ENCODE results near the gene ZNF423. TPM values are rescaled to one million over a fixed set of nuclear protein-coding genes. Genes with fewer than 3 reads are reported as not detected.
"Not testable (repeated sequence)": the region's sequence is repeated elsewhere in the genome, so short reads cannot be mapped to it uniquely, and the experiment has no call there.

Gene ZNF423
- total RNA-seq, 1 donor from 2014 or later, result 0.35 TPM

DNA sequence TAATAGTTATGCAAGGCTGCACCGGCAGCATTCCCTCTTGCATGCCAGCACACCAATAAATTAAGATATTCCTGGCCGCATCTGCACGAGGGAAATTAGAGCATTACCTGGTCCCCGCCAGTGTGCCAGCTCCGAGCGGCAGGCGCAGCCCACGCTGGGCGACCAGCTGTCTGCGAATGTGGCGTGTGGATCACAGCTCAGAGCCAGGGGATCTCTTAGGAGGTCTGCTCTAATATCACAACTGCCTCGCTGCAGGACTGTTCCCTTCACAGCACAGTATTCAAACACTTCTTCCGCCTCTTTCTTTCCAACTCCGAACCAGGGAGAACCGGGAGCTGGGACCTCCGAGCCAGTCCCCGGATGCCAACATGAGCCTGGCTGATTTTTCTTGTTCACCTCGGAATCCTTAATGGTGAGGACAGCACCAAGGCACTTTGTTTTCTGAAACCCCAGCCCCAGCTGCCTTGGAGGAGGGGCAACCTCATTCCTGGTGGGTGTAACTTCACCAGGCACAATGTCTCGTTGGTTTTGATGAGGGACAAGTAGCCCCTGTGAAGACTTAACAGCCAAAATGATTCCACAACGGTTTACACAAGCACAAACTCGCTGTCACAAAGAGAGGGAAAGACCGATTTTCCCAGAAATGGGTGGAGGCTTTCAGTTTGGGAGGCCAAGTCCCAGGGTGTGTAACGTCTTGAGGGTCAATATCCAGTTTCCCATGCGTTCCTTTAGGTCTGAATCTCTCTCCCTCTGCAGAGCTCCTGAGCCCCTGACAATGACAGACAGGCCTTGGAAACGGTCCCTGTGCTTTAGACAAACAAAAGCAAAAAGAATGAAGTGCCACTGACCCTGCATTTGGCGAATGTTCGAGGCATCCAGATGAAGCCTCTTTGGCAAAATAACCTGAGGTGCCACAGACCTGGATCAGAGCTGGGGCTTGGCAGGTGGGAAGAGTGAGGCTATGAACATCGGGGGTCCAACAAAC is 269.2 kb downstream of the ZNF423 start:
- DNase-seq (ENCODE audit: low read depth), result no peak

DNA sequence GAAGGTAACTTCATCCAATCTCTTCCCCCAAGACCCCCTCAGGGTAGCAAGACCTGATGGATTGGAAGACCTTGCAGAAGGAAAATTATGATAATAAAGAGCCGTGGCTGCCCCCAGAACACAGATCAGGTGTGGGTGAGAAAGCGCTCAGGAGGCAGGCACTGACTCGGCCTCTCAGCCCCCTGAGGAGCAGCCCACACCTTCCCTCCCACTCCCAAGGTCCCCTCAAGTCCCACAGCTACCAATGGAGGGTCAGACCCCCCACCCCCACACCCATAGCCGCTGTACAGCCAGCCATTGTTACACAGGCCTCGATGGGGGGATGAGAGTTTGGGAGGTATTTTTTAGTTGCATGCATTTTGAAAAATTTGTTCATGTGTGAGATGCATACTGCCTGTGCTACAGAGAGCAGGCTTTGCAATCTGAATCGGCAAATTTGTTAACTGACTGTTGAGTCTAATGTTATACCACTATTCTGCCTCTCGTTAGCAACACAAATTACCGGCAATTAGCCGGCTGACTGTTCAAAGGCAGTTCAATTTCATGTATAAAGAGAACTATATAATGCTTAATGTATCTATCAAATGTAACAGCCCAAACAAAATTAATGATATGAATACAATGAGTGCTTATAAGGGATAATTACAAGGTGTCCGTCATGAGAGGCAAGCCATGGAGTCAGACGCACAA is 270.6 kb downstream of the ZNF423 start:
- DNase-seq (ENCODE audit: low read depth), result no peak

DNA sequence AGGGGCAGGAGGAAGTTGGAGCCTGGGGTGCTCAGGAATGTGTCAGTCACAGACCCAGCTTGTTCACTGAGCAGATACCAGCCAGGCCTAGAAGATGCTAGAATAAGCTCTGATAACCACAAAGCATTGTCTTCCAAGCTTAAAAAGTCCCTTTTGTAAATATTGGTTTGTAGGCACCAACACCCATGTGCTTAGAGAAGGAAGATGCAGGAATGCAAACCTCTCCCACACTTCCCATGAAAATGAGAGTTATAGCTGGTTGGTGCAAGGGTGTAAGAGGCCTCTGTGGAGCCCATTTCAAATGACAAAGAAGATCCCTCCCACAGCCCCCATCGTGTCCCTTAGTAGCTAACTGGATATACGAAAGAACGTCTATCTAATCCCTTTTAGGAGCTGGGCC is 272.0 kb downstream of the ZNF423 start:
- DNase-seq (ENCODE audit: low read depth), result no peak

DNA sequence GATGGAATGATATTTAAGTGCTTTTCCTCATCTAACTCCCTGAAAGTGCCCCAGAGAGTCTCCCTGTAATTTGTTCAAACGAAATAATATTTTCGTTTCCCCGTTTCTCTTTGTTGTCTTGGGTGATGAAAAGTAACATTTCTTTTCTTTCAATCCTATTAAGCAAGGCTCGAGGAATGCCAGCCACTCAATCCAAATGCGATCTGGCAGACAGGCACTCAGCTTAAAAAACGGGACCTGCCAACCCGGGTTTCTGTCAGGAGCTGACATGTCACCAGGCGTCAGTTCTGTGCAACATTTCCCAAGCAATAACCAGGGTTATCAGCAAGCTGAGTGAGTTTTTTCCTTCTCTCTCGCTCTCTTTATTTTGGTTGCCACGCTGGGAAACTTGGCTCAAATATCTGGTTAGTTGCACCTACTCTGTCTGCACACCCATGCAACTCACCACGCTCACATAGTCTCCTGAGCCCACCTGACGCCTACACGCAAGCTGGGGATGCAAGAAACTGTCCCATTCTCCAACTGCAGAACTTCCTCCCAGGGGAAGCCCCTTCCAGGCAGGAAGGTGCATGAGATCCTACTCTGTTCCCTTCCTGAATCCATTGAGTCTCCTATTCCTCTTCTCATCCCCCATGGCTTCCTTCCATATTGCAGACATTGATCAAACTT is 274.1 kb downstream of the ZNF423 start:
- DNase-seq (ENCODE audit: low read depth), result no peak

DNA sequence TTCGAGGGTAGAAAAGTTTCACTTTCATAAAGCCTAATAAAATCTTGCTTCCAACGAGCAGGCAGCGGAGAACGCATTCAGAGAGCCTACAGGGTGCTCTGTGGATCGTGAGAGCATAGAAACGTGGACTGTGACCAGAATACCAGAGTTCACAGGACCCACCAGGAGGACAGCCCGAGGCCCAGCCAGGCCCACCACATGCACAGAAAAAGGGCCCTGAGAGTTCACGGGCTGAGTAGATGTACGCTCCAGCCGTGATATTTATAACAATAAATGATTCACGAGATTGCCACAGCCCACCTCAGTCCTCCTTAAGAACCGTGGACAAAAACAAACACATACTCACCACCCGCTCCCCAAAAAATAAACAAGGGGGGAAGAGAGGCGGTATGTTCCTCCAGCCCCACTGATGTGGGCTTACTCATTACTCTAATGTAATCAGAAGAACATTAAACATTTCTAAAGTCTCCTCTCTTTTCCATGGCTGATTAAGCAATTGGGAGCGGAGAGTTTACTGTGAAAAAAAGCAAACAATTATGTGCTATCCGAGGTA is 275.1 kb downstream of the ZNF423 start:
- DNase-seq (ENCODE audit: low read depth), result peak; percentile 4

DNA sequence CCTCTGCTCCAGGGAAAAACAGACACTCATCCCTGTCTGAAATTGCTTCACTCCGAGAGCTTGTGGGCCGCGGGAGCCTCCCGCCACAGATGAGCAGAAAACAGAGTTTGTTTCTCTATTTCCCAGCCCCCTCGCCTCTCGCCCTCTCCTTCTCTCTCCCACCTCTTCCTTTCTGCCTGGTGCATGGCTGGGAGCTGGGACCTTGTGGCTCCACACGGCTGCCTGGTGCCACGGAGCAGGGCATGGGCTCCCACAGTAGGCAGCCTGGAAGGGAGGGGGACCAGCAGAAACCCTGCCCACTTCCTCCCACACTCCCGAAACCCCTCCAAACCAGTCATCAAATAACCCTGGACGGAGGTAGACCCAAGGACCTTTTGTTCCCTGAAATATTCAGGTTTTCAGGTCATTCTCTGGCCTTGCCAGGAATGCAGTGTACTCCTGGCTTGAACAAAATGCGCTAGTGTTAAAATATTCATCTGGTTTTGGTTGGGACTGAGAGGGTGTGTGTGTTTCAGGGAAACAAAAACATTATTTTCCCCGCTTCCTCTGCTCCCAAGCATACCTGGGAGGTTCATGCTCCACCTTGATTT is 277.4 kb downstream of the ZNF423 start:
- DNase-seq (ENCODE audit: low read depth), result no peak

DNA sequence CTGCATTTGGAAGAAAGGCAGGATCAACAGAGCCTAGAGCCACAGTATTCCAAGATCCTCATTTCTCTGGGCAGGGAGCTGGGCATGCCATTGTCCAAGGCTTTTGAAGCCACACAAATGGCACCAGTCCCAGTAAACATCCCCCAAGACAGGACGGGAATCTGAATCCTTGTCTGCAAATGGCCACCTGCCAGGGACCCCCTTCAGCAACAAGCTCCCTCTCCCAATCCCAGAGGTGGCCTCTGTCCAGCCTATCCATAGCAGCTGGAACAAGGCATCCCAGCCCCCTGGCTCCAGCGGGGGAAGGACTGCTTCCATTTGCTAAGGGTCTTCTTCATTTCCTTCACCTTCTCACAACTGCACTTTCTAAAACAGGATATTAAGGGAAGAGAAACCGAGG is 277.9 kb downstream of the ZNF423 start:
- no peak for DNase-seq (ENCODE audit: low read depth)

DNA sequence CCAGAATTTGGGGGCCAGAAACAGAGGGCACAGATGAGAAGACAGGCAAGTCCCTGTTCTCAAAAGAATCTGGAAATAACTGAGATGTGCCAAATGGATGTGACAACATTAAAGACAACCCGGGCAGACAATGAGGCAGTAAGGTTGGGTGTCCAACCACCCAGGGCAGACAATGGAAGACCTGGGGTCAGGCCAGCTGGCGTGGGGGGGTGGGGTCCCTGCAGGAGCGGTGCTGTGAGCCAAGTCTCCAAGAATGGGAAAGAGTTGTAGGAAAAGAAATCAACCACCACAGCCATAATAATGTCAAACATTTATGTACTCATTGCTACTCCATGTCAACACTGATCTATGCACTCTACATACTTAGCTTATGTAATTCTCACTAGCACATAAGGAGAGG is 279.0 kb downstream of the ZNF423 start:
- no peak for DNase-seq (ENCODE audit: low read depth)

DNA sequence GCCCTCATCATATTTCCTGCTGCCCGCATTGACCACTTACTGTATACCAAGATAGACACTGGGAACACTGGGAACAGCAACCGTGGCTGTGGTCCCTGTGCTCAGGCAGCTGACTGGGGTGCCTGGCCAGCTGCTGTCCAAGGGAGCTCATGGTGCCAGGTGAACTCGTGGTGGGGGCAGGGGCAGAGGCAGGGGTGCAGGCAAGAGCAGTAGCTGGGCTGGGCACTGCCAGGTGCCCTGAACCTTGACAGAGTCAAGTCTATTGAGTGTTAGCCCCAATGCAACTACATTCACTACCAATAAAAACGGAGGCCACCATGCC is 279.8 kb downstream of the ZNF423 start:
- DNase-seq (ENCODE audit: low read depth), result no peak

DNA sequence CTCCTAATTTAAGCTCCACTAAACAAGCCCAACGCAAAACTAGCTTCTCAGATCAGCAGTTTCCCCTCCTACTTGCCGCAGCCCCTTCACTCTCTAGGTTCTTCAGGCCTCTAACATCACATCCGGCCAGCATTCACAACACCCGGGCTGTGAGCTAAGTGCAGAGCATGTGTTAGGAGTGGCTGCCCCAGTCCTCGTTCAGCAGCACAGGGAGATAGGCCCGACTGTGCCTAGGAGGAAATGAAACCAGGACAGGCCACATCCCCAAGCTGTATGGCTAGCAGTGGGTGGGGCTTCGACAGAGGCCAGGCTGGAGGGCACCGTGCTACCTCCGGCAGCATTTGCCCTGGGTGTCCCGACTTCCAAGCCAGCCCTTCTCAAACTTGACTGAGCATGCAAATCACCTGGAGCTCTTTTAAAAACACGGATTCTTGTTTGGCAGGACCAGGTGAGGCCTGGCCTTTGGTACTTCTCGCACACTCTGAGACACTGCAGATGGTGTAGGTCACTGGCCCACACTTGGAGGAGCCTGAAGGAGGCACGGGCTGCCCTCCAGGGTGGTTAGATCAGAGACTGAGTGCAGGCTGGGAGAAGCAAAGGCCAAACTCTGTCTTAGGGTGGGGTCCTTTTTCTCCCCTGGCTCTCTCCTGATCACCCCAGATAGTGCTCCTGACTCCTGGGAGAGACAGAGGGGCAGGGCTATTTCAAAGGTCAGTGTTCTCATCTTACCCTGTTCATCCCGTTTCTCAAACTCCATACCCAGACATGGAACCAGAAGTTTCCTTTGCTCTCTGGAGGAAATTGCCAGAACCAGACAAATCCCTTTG is 280.4 kb downstream of the ZNF423 start:
- DNase-seq (ENCODE audit: low read depth), result no peak

DNA sequence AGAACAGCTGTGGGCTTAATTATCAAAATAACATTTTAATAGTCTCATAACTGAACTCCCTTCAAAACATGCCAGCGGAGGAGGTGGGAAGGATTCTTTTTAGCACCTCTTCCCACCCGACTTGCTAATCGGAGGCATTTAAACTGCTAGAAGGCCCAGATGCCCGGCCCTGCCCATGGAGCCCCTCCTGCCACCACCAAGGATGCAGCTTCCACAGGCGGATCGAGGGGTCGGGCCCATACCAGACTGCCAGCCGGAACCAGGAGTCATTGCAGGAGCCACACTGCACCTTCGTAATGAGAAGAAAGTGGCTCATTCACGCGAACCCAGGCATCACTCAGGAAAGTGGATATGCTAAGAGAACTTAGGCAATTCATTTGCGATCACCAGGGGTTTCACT is 281.1 kb downstream of the ZNF423 start:
- no peak for DNase-seq (ENCODE audit: low read depth)

DNA sequence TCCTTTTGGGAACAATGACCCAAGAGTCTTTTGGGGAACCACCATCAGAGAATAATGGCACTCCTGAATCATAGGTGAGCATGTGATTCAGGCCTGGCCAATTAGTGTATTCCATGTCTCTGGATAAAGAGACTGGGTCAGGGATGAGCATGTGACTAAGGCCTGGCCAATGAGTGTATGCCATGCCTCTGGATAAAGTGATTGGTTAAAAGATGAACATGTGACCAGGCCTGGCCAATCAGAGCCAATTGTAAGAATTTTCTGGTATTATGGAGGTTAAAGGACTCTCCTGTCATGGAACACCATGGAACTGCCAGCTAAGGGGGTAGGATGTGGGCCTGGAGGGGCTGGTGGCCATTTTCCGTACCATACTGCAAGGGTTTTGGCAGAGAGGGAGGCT is 288.0 kb downstream of the ZNF423 start:
- DNase-seq (ENCODE audit: low read depth), result no peak

DNA sequence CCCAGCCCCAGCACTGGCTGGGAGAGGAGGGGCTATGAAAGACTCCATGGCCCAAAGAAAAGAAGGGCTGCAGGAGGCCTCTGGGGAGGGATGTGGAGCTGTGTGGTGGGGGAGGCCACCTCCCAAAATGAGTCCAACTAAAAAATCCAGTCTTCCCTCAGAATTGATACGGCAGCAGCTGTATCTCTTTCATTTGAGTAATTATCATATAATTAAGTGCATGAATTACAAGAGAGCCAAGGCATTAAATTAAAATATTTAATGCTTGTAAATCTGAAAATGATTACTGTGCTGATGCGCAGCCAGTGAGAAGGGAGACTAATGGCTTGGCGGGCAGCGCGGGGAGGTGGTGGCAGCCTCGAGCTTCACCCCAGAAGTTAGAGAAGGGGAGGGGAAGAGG is 289.5 kb downstream of the ZNF423 start:
- no peak for DNase-seq (ENCODE audit: low read depth)

DNA sequence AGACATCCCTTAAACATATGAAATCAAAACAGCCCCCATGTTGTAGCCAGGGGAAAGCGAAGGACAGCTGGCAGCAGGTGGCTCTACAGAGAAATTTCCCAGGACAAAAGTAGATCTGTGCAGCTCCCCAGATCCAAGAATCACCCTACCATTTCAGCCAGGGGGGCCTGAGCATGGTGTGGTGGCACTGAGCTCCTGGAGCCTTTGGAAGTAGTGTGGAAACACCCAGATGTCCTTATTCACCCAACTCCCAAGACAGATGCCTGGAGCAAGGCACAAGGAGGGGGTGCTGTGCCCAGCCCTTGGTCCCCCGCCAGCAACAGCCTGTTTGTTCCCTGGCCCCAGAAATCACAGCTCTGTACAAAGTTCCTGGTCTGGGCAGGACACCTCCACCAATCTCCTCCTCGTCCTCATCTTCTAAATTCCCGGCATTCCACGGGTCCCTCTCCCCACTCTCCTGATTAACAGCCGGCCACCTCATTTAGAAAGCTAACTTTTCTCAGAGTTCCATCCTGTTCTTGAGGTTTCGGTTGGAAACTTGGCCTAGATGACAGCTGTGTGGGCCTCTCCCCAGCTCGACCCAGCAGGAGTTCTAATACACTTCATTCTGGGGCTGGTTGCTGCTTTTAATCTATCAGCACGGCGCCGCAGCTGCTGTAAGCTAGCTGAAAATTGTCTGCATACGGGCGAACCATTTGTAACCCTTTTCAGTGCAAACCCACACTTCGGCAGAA is 291.2 kb downstream of the ZNF423 start:
- no peak for DNase-seq (ENCODE audit: low read depth)

DNA sequence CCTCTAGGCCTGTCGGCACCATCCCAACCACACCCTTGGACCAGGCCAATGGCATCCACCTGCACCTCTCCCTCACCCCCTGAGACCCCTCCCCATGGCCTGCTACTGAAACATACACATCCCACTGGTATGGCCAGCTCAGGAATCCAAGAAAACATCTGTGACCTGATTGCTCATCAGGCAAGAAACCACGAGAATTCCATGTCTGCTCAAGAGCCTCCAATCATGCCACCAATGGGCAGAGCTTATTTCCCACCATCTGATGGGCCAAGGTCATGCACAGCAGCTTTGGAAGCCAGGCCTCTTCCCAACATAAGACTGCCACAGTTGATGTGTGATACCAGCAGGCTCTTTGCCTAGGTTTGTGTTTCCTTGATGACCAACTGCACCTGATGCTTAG is 292.2 kb downstream of the ZNF423 start:
- DNase-seq (ENCODE audit: low read depth), result peak; percentile 9

DNA sequence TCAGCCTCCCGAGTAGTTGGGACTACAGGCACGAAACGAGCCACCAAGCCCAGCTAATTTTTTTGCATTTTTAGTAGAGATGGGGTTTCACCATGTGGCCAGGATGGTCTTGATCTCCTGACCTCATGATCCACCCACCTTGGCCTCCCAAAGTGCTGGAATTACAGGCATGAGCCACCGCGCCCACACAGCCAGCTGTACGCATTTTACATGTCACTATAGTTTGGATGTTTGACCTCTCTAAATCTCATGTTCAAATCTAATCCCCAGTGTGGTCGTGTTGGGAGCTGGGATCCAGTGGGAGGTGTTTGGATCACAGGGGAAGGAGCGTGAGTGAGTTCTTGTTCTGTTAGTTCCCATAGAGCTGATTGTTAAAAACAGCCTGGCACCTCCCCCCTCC is 293.0 kb downstream of the ZNF423 start:
- DNase-seq (ENCODE audit: low read depth), result not testable (repeated sequence)

DNA sequence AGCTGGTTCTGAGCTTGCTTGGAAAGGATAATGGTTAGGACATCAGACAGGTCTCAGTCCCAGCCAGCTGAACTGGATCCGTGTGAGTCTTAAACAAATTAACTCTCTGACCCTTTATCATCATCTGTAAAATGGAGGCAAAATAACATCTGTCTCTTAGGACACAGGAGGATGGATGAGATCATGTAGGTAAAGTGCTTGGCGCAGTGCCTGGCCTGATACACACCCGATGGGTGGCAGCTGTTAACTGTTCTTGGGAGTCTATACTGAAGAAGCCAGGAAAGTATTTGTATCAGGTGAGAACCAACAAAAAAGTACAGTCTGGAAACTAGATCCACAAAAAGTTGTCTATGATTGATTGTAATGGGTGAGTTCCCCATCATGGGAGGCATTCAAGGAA is 293.7 kb downstream of the ZNF423 start:
- DNase-seq (ENCODE audit: low read depth), result no peak

DNA sequence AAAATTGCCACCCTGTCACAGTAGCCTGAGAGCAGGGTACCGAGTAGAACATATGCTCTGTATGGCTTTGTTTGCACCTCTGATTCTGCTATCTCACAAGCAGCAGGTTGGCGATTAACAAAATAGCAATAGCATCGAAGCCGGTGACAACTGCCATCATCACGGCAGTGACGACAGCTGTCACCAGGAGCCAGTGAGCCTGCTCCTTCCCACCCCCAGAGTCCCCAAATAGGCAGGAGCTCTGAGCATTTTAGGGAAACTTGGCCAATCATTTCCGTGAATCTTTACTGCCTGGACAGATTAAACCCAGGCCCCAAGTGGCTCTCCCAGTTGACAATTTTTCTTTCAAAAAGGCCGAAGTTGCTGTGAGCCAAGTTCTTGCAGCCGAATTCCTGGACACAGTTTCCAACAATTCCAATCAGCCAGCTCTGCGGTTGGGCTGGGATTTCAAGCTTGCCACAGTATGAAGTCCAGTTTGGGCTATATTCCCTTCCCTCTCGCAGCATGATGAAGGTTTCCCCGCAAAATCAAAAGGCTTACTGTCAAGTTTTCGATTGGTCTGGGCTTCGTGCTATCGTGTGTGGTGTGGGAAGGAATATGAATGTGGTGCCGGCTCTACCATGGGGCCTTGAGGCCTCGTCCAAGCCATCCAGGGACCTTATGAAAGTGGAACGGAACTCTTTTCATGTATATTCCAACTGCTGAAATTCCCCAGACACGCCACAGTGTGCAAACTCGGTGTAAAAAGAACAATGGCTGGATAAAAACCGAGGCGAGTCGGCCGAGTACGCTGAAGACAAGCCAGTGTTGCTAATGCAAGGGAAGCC is 295.7 kb downstream of the ZNF423 start:
- DNase-seq (ENCODE audit: low read depth), result no peak

DNA sequence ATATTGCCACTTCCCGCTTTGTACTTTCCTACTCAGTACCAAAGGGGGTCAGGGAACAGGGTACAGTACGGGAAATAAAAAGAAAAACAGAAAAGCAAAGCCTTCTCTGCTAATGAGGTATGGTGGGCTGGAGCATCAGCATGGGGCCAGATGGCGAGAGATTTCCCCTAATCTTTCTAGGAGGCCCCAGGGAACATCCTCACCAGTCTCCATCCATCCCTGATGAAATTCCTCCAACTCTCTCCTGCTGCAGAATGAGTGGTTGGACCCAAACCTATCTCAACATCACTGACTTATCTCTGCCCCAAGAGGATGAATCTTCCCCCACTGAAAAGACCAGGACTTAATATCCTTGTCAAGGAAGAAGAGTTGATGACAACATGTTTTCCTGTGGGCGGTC is 296.7 kb downstream of the ZNF423 start:
- DNase-seq (ENCODE audit: low read depth), result no peak

DNA sequence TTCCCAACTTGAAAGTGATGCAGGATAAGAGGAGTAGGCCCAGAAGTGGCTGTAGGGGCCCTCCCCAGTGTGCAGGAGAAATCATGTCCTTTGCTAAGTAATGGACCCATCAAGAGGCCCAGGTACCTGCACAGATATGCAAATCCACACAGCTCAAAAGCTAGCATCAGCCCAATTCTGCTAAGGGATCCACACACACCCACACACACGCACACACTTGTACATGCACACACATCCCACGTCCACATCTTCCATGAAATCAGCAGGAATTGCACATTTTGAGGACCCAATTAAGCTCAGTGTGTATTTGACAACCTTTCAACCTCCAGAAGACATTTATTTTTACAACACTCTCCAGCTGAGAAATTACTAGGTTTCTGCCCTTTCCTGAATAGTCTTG is 297.5 kb downstream of the ZNF423 start:
- no peak for DNase-seq (ENCODE audit: low read depth)

All from renal cortical epithelial cell (primary cell).